GM18511 (cell line): ENCODE data around the gene CRABP1.

Source experiments
- ATAC-seq: cut with Tn5 transposase; IDR thresholded peaks from one replicate; pipeline ENCODE4 v1.9.1; 2021; ENCODE audit warnings: mild to moderate bottlenecking, moderate library complexity; ENCODE audit not compliant: unreplicated experiment

CRABP1 gene

DNA sequence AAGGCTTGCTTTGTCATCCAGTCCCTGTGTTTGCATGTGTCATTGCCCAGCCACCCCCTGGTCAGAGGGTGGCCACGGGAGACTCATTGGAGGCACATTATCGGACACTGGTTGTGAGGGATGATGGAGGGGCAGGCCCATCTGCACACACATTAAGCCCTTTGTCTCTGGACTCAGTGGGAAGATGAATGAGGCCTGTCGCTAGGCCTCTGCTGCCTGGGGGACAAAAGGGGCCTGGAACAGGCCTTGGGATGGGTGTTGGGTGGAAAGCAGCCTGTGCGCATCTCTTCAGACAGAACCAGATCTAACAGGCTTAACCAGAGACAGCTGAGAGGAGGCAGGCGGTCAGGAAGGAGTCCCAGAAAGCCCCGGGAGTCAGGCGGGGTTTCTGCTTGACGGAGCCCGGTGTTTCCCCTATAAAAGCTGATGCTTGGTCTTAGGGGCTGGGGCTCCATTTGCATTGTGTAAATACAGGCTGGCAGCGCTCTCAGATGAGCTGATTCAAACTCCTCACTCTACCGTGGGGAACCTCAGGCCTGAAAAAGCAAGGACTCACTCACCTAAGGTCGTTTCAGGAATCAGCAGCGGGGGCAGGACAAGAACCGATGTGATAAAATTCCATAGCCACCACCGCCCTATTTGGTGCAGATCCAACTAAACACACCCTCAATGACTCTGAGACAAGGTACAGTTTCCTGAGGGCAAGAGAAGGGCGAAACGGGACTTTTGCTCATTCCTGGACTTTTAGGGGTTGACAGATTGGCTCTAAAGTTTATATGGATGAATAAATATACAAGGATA, 23.7 kb upstream of the CRABP1 start:
- no peak for ATAC-seq

DNA sequence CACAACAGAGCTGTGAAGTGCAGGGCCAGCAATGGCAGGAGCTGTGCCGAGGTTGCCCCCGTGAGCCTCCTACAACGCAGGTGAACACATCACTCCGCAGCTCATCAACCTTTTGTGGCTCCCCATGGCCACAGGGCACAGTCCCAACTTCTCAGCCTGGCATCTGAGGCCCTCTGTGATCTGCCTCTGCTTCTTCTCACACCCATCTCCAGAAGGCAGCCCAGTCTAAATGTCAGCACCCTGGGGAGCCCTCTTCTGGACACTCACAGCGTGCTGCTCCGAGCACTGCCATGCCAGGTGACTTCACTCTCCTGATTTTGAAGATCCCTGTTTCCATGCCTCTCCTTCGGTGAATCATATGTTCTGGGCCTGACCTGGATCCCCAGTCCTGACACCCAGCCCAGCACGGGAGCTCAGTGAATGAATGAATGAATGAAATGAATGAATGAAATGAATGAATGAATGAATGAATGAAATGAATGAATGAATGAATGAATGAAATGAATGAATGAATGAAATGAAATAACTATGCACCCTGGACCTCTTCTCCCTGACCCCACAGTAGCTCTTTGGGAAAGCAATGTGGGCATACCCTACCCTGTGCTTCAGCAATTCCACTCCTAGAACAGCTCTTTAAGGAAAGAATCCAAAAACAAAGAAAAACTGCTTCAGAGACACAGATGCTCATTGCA, 22.9 kb upstream of the CRABP1 start:
- ATAC-seq = no peak

DNA sequence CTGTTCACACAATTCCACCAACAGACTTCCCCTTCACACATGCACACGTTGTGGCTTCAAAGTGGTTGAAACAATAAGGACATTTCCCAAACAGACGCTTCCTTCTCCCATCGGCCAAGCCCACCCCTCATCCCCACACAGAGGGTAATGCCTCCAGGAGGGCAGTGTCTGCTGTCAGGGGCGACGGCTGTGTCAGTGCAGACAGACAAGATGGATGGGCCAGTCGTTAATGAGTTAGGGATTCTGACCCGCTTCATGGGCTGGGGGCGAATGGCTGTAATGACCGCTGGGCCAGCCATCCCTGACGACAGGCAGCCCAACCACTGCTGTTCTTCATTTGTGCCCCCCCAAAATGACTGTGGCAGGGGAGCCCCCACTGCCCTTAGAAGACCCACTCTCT, 20.6 kb upstream of the CRABP1 start:
- no peak for ATAC-seq

DNA sequence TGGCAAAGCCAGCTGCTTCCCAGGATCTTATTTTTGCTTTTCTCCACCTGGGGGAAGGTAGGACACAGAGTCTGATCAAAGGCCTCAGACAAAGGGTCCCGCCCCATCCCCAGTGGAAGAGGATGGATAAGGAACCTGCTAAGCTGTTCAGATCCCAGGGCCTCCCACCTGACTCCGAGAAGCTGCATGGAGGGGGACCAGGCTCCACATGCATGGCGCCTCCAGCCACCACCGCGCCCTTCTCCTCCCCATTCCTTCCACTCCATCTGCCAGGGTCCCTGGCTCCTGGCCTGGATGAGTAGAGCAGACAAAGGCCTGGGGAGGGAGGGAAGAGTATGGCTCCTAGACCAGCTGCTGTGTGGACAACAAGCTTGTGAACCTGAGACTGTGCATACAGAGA, 20.0 kb upstream of the CRABP1 start:
- ATAC-seq = no peak

DNA sequence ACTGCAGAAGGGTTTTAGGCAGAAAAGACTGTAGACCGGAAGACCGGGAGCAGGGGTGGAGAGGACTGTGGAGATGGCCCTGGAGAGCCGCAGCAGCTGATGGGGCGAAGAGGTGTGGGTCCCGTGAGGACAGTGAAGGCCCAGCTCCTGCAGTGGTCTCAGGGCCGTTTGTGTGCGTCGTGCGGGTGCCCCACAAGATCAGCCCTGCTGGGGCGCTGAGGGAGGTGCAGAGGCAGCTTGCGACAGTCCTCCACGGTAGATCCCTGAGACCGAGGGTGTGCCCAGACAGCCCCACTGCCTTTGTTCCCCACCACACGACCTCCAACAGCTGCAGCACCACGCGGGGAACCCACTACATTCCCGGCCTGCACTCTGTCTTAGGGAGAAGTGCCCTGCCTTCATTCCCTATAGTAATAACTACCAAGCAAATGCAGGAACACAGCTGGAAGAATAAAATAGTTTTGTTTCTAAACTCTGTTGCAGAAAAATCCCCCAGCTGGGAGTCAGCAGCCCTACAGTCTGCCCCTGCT, 19.0 kb upstream of the CRABP1 start:
- no peak for ATAC-seq

- ATAC-seq = no peak
These were observed 18.4 kb upstream of the CRABP1 start for GRCh38 chr15:78321786-78322185.

GRCh38 chr15:78322243-78322642, 17.9 kb upstream of the CRABP1 start:
- ATAC-seq = no peak

DNA sequence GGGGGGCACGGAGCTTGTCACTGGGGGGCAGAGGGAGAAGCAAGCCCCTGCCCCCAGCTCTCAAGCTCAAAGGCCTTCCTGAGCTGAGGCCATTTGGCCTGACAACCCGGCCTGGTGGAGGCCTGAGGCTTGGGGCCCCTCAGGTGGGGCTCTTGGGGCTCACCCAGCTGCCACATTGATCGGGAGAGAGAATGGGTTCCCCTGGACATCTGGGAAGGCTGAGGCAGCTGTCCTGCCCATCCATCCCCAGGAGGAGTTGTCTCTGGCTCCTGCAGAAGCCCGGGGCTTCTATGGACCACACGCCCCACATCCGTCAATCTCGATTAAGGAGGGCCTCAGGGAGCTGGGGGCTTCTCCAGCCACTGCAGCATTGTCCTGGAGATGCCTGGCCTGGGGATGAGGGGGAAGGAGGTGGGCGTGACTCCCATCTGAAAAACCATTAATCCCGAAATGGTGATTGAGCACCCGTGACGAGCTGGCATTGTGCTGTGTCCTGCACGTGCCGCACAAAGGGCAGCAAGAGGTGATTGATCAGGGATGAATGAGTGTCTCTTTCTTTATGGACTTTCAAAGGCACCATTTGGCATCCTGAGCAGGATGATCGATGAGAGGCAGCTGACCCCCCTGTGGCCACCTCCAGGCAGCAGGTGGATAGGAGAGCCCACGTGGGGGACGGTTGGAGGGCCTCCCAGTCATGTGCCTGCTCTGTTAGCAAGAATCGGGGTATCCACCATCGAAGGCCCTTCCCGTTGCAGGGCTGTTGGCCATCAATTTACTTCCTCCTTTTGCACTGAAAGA, 17.2 kb upstream of the CRABP1 start:
- no peak for ATAC-seq

GRCh38 chr15:78323693-78324092, 16.5 kb upstream of the CRABP1 start:
- no peak for ATAC-seq

GRCh38 chr15:78324144-78324543, 16.0 kb upstream of the CRABP1 start:
- ATAC-seq = no peak

GRCh38 chr15:78325092-78325843, 14.9 kb upstream of the CRABP1 start:
- no peak for ATAC-seq

GRCh38 chr15:78327466-78327865, 12.7 kb upstream of the CRABP1 start:
- ATAC-seq = no peak

- ATAC-seq = no peak
These were observed 10.5 kb upstream of the CRABP1 start for GRCh38 chr15:78329625-78330024.

GRCh38 chr15:78334845-78335244, 5.3 kb upstream of the CRABP1 start:
- ATAC-seq = no peak

GRCh38 chr15:78335985-78336384, 4.2 kb upstream of the CRABP1 start:
- ATAC-seq = no peak

GRCh38 chr15:78338781-78339180, 1.4 kb upstream of the CRABP1 start:
- no peak for ATAC-seq

- no peak for ATAC-seq
These were observed 594 bp upstream of the CRABP1 start for GRCh38 chr15:78339559-78339958.

DNA sequence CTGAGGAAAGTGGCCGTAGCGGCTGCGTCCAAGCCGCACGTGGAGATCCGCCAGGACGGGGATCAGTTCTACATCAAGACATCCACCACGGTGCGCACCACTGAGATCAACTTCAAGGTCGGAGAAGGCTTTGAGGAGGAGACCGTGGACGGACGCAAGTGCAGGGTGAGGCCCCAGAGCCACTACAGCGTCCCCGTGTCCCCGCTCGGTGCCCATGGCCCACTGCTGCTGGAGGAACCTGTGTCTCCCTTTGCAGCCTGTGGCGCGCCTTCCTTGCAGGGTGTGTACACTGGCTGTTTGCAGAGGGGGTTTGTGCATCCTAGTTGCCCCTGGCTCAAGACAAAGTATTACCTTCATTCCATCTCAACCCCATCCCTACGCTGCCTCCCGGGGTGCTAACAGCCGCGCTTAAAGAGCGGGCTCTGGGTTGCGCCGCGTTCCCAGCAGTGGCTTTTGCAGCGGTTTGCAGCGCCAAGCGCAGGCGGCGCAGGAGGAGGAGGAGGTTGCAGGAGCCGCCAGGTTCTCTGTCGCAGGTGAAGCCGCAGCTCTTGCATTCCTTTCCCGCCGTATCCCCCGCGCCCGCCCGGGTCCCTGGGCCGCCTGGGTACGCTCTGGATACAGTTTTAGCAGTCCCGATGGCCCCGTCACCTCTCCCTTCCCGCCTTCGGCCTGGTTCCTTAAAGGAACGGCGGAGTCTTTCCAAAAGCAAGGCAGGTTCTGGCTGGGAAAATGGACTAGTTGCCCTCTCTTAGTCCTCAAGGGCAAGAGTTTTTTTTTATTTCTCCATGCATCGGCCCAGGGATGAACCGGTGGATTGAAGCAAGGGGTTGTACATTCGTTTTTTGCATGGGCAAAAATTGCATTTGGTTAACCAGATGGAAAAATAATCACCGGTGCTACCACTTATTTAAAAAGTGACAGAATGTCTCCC, 1.2 kb downstream of the CRABP1 start:
- ATAC-seq = no peak

DNA sequence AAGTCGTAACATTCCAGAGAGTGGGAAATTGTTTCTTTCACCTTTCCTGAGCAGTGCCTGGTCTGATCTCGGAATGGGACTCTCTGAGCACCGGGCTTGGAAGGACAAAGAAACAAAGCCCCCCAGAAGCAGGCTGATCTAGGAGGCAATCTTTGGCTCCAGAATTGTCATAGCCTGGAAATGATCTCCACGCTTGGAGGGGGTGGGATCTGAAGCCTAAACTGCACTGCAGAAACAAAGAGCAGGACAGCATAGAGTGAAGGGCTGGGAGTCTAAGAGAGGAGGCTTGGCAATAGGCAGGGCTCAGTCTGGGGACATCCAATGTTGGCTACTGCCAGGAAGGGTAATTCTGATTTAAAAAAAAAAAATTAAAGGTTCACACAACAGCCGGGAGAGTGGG, 1.9 kb downstream of the CRABP1 start:
- ATAC-seq = no peak
